Measurements from ENCODE around the gene KCNMA1. TPM values are rescaled to one million over a fixed set of nuclear protein-coding genes. Genes with fewer than 3 reads are reported as not detected.

The KCNMA1 gene
- total and polyA plus RNA-seq, 2 donors (not counting 1 experiment from before 2014, with no cell fraction given): 0.82 to 3.1 TPM

DNA sequence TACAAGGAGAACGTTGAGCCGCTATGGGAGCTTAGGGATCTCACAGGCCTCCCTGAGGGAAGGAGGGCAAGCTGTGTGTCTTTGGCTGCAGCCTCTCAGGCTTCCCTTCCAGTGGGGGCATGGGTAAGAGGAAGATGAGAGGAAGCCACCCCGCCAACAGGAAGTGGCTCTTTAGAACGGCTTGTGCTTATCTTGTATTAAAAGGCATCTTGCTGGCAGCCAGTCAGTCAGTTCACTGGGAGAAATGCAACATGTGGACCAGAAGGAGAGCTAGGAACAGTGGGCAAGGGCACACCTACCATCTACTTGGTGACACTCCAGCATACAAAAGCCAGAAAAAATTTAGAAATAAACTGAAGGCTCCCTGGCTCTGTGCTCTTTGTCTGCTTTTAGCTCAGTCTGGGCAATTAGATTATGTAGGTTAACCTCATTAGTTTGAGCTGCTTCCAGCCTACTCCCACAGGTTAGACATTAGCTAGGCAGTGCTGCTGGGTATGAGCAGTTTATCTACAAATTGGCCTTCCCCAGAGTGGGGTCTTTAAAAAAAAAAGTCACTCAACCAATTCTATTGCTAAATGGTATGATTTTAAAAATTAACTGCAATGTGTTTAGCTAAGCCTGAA, 595.9 kb downstream of the KCNMA1 start:
- Mint-ChIP-seq H3K9me3 (ENCODE audit: insufficient read depth) (no peaks in the 10 kb centered on the region), H3K27ac (no peak overlapping the region), H3K27me3 (no peaks in the 10 kb centered on the region), H3K4me3 (no peak overlapping the region), H3K4me1 (peaks cover 6% of the 10 kb centered on the region)
- no peak overlapping the region for H3K27ac ChIP-seq (ENCODE audit: low read length in 2 of 2)
- H3K4me3 ChIP-seq (ENCODE audit: control extremely low read depth in 1 of 5, extremely low read depth in 1 of 5, insufficient read depth in 1 of 5, low read depth in 2 of 5, low read length in 4 of 5): no peak overlapping the region
- TF ChIP-seq CTCF (IDR thresholded peaks at IDR 0.05): no peak
- TF ChIP-seq EZH2 (IDR thresholded peaks at IDR 0.05; ENCODE audit: borderline replicate concordance, insufficient read depth, low read depth, low read length, poor library complexity, severe bottlenecking): no peak
- no peaks in the 10 kb centered on the region for H3K79me2 ChIP-seq (ENCODE audit: control insufficient read depth, insufficient read depth, low read length)
- DNase-seq (peak; percentile 17), ATAC-seq (ENCODE audit: low read depth) (no peak)
- intact Hi-C loops (cut with micrococcal nuclease): no loop called here
- peaks cover 0 to 2% (median 0%) of the 10 kb centered on the region in 3 donors for H3K9me3 ChIP-seq (ENCODE audit: control extremely low read depth in 1 of 3, control insufficient read depth in 2 of 3, insufficient read depth in 1 of 3, low read length in 2 of 3)
- H3K36me3 ChIP-seq (replicated peaks in 1 of 2; ENCODE audit: control extremely low read depth in 1 of 2, control insufficient read depth in 1 of 2, extremely low read depth in 1 of 2, insufficient read depth in 2 of 2, low read length in 1 of 2): no peaks in the 10 kb centered on the region
- ChIA-PET CTCF (no interaction called here), POLR2A (no interaction called here)
- no peak overlapping the region for H3K9ac ChIP-seq (ENCODE audit: low read length)
- H3K27me3 ChIP-seq (replicated peaks in 1 of 4; ENCODE audit: control extremely low read depth in 1 of 4, control insufficient read depth in 3 of 4, insufficient read depth in 4 of 4, low read length in 3 of 4): no peaks in the 10 kb centered on the region
- H3K4me2 ChIP-seq (replicated peaks; ENCODE audit: low read depth, low read length, poor library complexity, severe bottlenecking): peak overlapping the region; percentile 14
- no peaks in the 10 kb centered on the region for H4K20me1 ChIP-seq (ENCODE audit: control insufficient read depth, insufficient read depth, low read length, poor library complexity, severe bottlenecking)
- H3K4me1 ChIP-seq (ENCODE audit: control insufficient read depth in 2 of 2, insufficient read depth in 2 of 2, low read length in 2 of 2): peaks cover 0 to 6% of the 10 kb centered on the region in 2 donors
- WGBS (ENCODE audit: insufficient coverage): 35% methylated on average over 4 of the region's 4 CpGs
- H2AFZ ChIP-seq (ENCODE audit: insufficient read depth, low read depth, low read length, poor library complexity, severe bottlenecking): peak overlapping the region; percentile 63

- intact Hi-C loops (cut with micrococcal nuclease): no loop called here
- H3K9me3 Mint-ChIP-seq (ENCODE audit: insufficient read depth): no peaks in the 10 kb centered on the region
- Histone ChIP-seq H4K20me1 (ENCODE audit: control insufficient read depth, insufficient read depth, low read length, poor library complexity, severe bottlenecking) (no peaks in the 10 kb centered on the region), H3K4me3 (ENCODE audit: control extremely low read depth in 1 of 5, extremely low read depth in 1 of 5, insufficient read depth in 1 of 5, low read depth in 2 of 5, low read length in 4 of 5) (no peak overlapping the region), H3K4me1 (ENCODE audit: control insufficient read depth in 2 of 2, insufficient read depth in 2 of 2, low read length in 2 of 2) (peaks cover 0 to 6% of the 10 kb centered on the region in 2 donors), H3K36me3 (replicated peaks in 1 of 2; ENCODE audit: control extremely low read depth in 1 of 2, control insufficient read depth in 1 of 2, extremely low read depth in 1 of 2, insufficient read depth in 2 of 2, low read length in 1 of 2) (no peaks in the 10 kb centered on the region), H3K27me3 (replicated peaks in 1 of 4; ENCODE audit: control extremely low read depth in 1 of 4, control insufficient read depth in 3 of 4, insufficient read depth in 4 of 4, low read length in 3 of 4) (no peaks in the 10 kb centered on the region), H3K9ac (ENCODE audit: low read length) (no peak overlapping the region), H3K79me2 (ENCODE audit: control insufficient read depth, insufficient read depth, low read length) (no peaks in the 10 kb centered on the region), H3K9me3 (ENCODE audit: control extremely low read depth in 1 of 3, control insufficient read depth in 2 of 3, insufficient read depth in 1 of 3, low read length in 2 of 3) (peaks cover 0 to 2% (median 0%) of the 10 kb centered on the region in 3 donors), H3K27ac (ENCODE audit: low read length in 2 of 2) (no peak overlapping the region), H3K4me2 (replicated peaks; ENCODE audit: low read depth, low read length, poor library complexity, severe bottlenecking) (no peak overlapping the region), H2AFZ (ENCODE audit: insufficient read depth, low read depth, low read length, poor library complexity, severe bottlenecking) (no peak overlapping the region)
- no peaks in the 10 kb centered on the region for H3K27me3 Mint-ChIP-seq
- POLR2A ChIA-PET: no interaction called here
- TF ChIP-seq EZH2 (IDR thresholded peaks at IDR 0.05; ENCODE audit: borderline replicate concordance, insufficient read depth, low read depth, low read length, poor library complexity, severe bottlenecking) (no peak), CTCF (IDR thresholded peaks at IDR 0.05) (no peak)
- no peak overlapping the region for H3K27ac Mint-ChIP-seq
- CTCF ChIA-PET: no interaction called here
- ATAC-seq (ENCODE audit: low read depth) (no peak), DNase-seq (no peak)
- WGBS (ENCODE audit: insufficient coverage): no CpG with 5 or more reads among the region's 4 CpGs
- H3K4me1 Mint-ChIP-seq: peaks cover 6% of the 10 kb centered on the region
- H3K4me3 Mint-ChIP-seq: no peak overlapping the region
Observed at GRCh38 chr10:77038407-77038806, 599.2 kb downstream of the KCNMA1 start.

Data from B cell (primary cell).